ENCODE results near the gene CDHR5. TPM values are rescaled to one million over a fixed set of nuclear protein-coding genes. Genes with fewer than 3 reads are reported as not detected.

CDHR5 gene
- total and polyA plus RNA-seq, 9 of the 15 experiments (the other 6 are each of a cell fraction or from before 2014, with no cell fraction given): 0.16 TPM; not detected in 8

- TF ChIP-seq, protein P1, sequence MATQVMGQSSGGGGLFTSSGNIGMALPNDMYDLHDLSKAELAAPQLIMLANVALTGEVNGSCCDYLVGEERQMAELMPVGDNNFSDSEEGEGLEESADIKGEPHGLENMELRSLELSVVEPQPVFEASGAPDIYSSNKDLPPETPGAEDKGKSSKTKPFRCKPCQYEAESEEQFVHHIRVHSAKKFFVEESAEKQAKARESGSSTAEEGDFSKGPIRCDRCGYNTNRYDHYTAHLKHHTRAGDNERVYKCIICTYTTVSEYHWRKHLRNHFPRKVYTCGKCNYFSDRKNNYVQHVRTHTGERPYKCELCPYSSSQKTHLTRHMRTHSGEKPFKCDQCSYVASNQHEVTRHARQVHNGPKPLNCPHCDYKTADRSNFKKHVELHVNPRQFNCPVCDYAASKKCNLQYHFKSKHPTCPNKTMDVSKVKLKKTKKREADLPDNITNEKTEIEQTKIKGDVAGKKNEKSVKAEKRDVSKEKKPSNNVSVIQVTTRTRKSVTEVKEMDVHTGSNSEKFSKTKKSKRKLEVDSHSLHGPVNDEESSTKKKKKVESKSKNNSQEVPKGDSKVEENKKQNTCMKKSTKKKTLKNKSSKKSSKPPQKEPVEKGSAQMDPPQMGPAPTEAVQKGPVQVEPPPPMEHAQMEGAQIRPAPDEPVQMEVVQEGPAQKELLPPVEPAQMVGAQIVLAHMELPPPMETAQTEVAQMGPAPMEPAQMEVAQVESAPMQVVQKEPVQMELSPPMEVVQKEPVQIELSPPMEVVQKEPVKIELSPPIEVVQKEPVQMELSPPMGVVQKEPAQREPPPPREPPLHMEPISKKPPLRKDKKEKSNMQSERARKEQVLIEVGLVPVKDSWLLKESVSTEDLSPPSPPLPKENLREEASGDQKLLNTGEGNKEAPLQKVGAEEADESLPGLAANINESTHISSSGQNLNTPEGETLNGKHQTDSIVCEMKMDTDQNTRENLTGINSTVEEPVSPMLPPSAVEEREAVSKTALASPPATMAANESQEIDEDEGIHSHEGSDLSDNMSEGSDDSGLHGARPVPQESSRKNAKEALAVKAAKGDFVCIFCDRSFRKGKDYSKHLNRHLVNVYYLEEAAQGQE (IDR thresholded peaks at IDR 0.05; ENCODE audit: borderline replicate concordance): peak; percentile 77
- TF ChIP-seq, protein P1 (CRISPR knock-in tag; IDR thresholded peaks at IDR 0.05; ENCODE audit: low read depth): no peak
- no peak for TF ChIP-seq BRD9 (IDR thresholded peaks at IDR 0.05; ENCODE audit: low read depth, partially characterized antibody)
- TF ChIP-seq, protein P2, sequence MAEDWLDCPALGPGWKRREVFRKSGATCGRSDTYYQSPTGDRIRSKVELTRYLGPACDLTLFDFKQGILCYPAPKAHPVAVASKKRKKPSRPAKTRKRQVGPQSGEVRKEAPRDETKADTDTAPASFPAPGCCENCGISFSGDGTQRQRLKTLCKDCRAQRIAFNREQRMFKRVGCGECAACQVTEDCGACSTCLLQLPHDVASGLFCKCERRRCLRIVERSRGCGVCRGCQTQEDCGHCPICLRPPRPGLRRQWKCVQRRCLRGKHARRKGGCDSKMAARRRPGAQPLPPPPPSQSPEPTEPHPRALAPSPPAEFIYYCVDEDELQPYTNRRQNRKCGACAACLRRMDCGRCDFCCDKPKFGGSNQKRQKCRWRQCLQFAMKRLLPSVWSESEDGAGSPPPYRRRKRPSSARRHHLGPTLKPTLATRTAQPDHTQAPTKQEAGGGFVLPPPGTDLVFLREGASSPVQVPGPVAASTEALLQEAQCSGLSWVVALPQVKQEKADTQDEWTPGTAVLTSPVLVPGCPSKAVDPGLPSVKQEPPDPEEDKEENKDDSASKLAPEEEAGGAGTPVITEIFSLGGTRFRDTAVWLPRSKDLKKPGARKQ (CRISPR knock-in tag; IDR thresholded peaks at IDR 0.05): no peak
- TF ChIP-seq CTCF (IDR thresholded peaks at IDR 0.05 in 2 of 3, conservative IDR thresholded peaks at IDR 0.05 in 1 of 3; ENCODE audit: insufficient read depth in 2 of 3, low read depth in 1 of 3, low read length in 3 of 3): peak; percentile 78 to 79 (median 78)
- peak; percentile 11; the same call in 1 of the 2 replicates for TF ChIP-seq TFAP4 (CRISPR knock-in tag; IDR thresholded peaks at IDR 0.05; ENCODE audit: borderline replicate concordance)
- TF ChIP-seq, protein P3, sequence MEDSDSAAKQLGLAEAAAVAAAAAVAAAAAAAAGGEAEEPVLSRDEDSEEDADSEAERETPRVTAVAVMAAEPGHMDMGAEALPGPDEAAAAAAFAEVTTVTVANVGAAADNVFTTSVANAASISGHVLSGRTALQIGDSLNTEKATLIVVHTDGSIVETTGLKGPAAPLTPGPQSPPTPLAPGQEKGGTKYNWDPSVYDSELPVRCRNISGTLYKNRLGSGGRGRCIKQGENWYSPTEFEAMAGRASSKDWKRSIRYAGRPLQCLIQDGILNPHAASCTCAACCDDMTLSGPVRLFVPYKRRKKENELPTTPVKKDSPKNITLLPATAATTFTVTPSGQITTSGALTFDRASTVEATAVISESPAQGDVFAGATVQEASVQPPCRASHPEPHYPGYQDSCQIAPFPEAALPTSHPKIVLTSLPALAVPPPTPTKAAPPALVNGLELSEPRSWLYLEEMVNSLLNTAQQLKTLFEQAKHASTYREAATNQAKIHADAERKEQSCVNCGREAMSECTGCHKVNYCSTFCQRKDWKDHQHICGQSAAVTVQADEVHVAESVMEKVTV (CRISPR knock-in tag; IDR thresholded peaks at IDR 0.05): peak; percentile 55
- TF ChIP-seq KLF6 (CRISPR knock-in tag; IDR thresholded peaks at IDR 0.05; ENCODE audit: borderline replicate concordance): no peak
- peak; percentile 36; the same call in 1 of the 2 replicates for TF ChIP-seq MTA3 (IDR thresholded peaks at IDR 0.05; ENCODE audit: borderline replicate concordance)
- peak; percentile 67; the same call in 1 of the 2 replicates for TF ChIP-seq ARID2 (IDR thresholded peaks at IDR 0.05)
- no peak for TF ChIP-seq E2F1 (CRISPR knock-in tag; IDR thresholded peaks at IDR 0.05)
Measured at GRCh38 chr11:662689-663274, 38.0 kb upstream of the CDHR5 start (continued).
